ENCODE results near the gene DMD.

DMD gene

DNA sequence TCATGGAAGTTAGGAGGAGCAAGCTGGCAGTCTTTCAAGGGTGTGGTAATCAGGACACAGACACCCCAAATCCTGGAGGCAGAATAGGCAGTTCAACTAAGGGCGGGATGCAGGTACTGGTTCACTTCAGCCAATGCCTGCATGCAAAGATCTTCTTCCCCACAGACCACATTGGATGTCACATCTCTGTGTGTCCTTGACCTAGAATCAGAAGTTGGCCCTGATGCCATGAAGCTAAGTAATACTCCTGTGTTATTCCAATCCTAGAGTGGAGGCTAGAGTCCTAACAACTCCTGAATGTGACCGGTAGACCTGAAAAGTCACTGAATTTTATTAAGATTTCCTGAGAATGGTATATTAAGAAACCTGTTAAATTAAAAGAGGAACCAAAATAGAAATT lies 165.5 kb downstream of the DMD start:
- H3K27ac ChIP-seq: no peak overlapping the region
- TF ChIP-seq, protein P1, sequence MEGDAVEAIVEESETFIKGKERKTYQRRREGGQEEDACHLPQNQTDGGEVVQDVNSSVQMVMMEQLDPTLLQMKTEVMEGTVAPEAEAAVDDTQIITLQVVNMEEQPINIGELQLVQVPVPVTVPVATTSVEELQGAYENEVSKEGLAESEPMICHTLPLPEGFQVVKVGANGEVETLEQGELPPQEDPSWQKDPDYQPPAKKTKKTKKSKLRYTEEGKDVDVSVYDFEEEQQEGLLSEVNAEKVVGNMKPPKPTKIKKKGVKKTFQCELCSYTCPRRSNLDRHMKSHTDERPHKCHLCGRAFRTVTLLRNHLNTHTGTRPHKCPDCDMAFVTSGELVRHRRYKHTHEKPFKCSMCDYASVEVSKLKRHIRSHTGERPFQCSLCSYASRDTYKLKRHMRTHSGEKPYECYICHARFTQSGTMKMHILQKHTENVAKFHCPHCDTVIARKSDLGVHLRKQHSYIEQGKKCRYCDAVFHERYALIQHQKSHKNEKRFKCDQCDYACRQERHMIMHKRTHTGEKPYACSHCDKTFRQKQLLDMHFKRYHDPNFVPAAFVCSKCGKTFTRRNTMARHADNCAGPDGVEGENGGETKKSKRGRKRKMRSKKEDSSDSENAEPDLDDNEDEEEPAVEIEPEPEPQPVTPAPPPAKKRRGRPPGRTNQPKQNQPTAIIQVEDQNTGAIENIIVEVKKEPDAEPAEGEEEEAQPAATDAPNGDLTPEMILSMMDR (conservative IDR thresholded peaks at IDR 0.05): no peak

DNA sequence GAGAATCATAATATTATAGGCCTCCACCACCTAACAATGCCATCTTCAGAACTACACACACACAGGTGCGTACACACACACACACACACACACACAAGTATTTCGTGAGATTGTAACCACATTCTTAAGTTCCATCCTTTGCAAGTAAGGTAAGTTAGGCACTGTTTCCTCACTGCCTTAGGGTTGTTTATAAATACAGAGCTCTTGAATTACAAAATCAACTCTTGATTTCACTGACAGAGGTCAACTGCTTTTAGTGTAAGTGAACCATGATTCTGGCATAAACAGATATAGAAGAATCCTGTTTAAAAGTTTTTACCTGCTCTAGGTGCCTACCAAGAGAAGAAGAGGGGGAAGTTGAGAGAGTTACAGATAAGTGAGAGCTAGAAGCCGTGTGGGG lies 166.1 kb downstream of the DMD start:
- TF ChIP-seq, protein P1 (conservative IDR thresholded peaks at IDR 0.05): no peak
- H3K27ac ChIP-seq: no peak overlapping the region

DNA sequence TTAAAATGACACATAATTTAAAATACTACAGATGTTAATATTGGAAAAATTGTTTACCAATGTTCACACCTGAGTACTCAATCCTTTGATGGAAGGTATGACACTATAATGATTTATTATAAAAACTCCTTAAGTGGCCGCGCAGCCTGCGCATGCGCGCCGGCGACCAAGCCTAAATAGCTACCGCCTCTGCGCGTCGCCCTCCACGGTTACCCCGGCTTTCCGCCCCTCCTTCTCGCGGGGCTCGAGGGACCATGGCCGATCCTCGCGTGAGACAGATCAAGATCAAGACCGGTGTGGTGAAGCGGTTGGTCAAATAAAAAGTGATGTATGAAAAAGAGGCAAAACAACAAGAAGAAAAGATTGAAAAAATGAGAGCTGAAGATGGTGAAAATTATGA lies 170.2 kb downstream of the DMD start:
- TF ChIP-seq, protein P1 (conservative IDR thresholded peaks at IDR 0.05): no peak

DNA sequence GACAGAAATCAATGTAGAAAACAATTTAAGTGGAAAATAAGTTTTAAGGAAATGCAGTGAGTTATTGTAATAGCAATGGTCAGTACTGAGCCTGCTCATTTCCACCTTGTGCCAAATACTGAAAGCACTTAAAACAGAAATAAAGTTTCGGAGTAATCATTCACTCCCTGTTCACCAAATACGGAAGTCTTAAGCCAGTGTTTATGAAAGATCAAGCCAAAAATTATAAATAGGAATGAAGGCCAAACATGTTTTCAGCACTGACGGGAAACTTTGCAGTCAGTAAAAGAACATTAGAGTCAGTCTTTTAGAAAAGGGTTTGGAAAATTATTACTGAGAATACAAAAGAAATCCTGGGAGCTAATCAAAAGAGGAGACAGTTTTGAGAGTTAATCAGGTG lies 178.6 kb downstream of the DMD start:
- H3K27ac ChIP-seq: no peak overlapping the region
- TF ChIP-seq, protein P1 (conservative IDR thresholded peaks at IDR 0.05): no peak

More for the DNA sequence above, 170.2 kb downstream of the DMD start:
- H3K27ac ChIP-seq: no peak overlapping the region

DNA sequence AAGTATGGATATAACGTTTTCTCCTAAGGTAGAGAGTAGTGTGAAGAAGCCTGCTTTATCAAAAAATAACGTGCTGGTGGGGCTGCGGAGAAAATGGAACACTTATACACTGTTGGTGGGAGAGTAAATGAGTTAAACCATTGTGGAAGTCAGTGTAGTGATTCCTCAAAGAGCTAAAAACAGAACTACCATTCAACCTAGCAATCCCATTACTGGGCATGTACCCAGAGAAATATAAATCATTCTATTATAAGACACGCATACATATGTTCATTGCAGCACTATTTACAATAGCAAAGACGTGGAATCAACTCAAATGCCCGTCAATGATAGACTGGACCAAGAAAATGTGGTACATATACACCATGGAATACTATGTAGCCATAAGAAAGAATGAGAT lies 196.4 kb downstream of the DMD start:
- no peak overlapping the region for H3K27ac ChIP-seq
- TF ChIP-seq, protein P1 (conservative IDR thresholded peaks at IDR 0.05): no peak

DNA sequence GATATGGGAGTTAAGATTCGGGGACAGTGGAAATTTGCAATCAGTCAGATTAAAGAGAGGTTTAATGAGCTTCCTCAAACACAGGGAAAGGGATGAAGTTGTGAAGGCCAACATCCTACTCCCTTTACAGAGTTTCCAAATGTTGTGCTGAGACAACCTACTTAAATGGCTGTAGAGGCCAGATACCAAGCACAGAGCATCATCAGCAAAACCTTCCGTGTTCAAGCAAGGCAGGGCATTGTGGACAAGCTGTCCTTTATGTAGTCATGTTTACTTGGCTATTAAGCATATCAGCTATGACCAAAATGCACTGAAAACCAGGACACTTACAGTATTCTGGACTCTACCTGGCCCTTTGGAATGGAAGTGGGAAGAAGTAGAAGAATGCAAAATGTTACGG lies 197.3 kb downstream of the DMD start:
- H3K27ac ChIP-seq: no peak overlapping the region
- TF ChIP-seq, protein P1 (conservative IDR thresholded peaks at IDR 0.05): no peak

DNA sequence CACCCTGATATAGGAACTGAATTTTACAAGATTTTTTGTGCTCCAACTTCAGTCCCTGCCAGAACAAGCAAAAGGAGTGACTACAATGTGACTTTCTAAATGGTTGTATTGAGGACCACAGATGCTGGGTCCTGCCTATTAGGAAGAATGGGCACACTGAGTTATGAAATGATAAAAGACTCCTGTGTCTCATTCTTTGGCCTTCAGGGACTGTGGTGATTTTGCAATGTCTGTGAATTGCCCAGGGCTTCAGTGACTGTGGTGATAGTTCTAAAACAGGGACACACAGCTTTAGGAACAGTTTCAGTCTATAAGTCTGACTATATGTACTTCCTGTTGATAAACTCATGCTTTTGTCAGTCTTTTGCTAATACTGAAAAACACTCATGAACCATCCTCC lies 210.2 kb downstream of the DMD start:
- no peak overlapping the region for H3K27ac ChIP-seq
- TF ChIP-seq, protein P1 (conservative IDR thresholded peaks at IDR 0.05): no peak

DNA sequence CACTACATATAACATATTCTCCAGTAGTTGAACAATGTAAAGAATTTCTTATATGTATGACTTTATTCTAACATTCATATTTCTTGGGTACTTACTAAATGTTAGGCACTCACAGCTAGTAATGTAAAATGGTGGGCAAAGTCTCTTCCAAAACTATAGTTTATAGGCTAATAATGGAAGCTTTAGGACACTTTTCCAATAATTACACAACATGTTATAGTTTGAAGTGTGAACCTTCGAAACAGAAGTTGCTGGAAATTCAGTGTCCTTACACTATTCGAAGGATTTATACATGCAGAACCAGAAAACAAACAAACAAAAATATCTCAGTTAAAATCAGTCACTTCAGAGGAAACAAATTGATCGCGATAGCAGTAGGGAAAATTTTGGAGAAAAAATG lies 212.6 kb downstream of the DMD start:
- H3K27ac ChIP-seq: no peak overlapping the region
- TF ChIP-seq, protein P1 (conservative IDR thresholded peaks at IDR 0.05): no peak

All from VCaP (cell line).